GM18951 (cell line): ENCODE data around the gene ARMH3.

Experiments
- POLR2A ChIP-seq: IDR thresholded peaks from 4 replicates; pipeline ENCODE4 v1.6.1; 2011; ENCODE audit warnings: mild to moderate bottlenecking; ENCODE audit not compliant: insufficient read length, insufficient read depth; ENCODE audit errors: extremely low read depth
- in situ Hi-C: fragments of 300-500 bp; cut with MboI; formaldehyde crosslinking; loops from one replicate; pipeline ENCODE4 v1.12.0; 2022; ENCODE audit warnings: low sequenced_read_pairs, mixed read lengths, inconsistent platforms; ENCODE audit not compliant: unreplicated experiment

ARMH3 gene

DNA sequence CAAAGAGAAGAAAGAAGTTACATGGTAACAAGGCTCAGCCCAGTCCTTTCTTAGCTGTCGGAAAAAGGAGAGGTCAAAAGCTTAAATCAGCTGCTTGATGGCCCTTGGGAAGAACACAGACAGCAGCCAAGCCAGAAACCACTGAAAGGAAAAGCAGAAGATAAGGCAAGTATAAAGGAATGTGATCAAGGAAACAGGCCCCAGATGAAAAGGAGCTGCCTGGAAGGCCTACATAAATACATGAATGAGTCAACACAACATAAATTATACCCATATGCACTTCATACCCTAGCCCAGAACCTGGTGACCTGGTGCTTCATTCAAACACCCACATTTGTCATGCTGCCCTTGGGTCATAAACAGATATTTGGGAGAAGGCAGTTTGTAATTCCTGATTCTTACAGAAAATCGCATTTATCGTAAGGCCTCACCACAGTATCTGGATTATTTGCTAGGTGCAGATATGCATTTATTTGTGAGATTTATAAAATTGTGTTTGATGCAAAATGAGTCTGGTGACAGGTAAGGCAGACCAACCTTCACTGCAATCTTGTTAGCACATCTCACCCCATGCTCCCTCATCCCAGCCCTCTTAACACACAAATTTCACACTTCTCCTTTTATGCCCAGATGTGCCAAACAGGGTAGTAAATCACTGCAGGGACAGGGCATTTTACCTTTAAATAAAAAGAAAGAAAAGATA lies 117.5 kb downstream of the ARMH3 start:
- in situ Hi-C loops = no loop called here
- TF ChIP-seq POLR2A = no peak

- in situ Hi-C loops = no loop called here
Measured at GRCh38 chr10:101935431-101935830, 120.5 kb downstream of the ARMH3 start.

GRCh38 chr10:101934686-101935305 lies 121.2 kb downstream of the ARMH3 start:
- in situ Hi-C loops = no loop called here
- TF ChIP-seq POLR2A = no peak

More at GRCh38 chr10:101935431-101935830, 120.5 kb downstream of the ARMH3 start:
- TF ChIP-seq POLR2A = no peak

GRCh38 chr10:101933976-101934375 lies 122.0 kb downstream of the ARMH3 start:
- TF ChIP-seq POLR2A = no peak
- in situ Hi-C loops = no loop called here

- TF ChIP-seq POLR2A = no peak
- in situ Hi-C loops = no loop called here
Measured at GRCh38 chr10:101932183-101932582, 123.8 kb downstream of the ARMH3 start.

DNA sequence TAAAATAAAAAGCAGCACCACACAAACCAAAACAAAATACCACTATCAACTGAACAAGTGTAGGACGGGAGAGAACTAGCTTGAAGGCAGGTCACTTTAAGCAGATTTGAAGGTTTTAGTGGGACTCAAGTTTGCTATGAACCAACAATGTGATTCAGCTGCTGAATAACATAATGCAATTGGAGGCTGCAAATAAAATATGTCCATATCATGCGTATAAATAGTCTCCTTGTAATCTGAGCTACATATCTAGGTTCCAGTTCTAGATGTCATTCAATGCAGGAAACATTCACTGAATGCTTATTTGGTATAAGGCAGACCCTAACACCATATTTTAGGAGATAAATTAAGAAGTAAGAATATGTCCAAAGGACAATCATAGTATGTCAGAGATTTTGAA lies 130.9 kb downstream of the ARMH3 start:
- in situ Hi-C loops = no loop called here
- TF ChIP-seq POLR2A = no peak

- no peak for TF ChIP-seq POLR2A
- in situ Hi-C loops = no loop called here
Measured at GRCh38 chr10:101923256-101923655, 132.7 kb downstream of the ARMH3 start.

DNA sequence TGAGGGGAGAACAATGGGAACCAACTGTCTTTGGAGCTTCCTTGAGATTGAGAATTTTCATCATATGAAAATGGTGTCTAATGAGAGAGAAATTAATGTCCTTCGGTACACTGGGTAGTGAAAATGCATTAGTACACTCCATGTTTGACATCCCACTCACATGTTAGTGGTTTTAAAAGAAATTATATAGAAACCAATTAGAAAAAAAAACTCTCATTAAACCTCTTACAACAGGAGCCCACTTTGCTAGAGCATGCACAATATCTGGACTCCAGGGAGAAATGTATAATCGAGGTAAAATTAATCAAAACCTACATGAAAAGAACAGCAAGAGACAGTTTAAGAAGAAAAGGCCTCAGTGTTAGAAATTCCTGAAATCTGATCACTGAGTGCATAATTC lies 133.1 kb downstream of the ARMH3 start:
- in situ Hi-C loops = no loop called here
- TF ChIP-seq POLR2A = no peak

DNA sequence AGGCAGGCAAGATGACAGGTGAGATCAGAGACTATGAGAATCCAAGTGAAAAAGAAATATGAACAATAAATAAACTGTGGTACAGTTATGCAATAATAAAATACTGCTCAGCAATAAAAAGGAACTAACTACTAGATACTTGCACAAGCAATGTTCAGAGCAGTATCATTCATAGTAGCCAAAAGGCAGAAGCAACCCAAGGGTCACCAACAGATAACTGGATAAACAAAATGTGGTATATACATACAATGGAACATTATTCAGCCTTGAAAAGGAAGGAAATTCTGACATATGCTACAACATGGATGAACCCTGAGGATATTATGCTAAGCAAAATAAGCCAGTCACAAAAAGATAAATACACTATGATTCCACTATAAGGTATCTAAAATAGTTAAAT lies 135.4 kb downstream of the ARMH3 start:
- in situ Hi-C loops = no loop called here
- TF ChIP-seq POLR2A = no peak

DNA sequence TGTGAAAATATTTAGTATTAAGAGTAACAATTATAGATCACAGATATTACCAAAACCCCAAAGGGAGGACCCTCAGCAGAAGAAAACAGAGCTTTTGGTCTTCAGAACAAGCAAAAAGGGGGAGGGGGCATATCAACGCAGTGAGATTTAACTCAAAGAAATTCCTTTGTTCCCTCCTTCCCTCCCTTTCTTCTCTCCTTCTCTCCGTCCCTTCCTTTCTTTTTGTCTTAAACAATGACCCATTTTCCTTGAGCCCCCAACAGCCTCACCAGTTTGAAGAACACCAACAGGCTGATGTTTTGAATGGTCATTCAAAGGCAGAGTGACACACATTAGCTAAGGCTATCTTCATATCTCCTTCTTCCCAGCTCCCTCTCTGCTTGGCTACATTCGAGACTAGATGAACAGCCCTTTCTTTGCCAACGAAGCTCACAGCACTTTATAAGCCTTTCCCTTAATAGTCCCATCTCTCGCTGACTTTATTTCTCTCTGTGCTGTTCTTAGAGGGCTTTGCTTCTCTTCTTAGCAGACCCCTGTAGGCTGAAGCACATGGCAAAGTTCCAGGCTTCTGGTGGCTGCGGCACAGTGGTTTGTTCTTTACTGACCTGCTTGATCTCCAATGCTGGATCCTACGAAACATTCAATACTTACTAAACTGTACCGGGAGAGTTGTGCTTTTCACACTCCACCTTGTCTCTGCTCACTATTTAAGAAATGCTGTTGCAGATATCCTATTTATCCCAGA lies 136.8 kb downstream of the ARMH3 start:
- TF ChIP-seq POLR2A = no peak
- in situ Hi-C loops = no loop called here

GRCh38 chr10:101912561-101913179 lies 143.3 kb downstream of the ARMH3 start:
- in situ Hi-C loops = no loop called here
- no peak for TF ChIP-seq POLR2A

DNA sequence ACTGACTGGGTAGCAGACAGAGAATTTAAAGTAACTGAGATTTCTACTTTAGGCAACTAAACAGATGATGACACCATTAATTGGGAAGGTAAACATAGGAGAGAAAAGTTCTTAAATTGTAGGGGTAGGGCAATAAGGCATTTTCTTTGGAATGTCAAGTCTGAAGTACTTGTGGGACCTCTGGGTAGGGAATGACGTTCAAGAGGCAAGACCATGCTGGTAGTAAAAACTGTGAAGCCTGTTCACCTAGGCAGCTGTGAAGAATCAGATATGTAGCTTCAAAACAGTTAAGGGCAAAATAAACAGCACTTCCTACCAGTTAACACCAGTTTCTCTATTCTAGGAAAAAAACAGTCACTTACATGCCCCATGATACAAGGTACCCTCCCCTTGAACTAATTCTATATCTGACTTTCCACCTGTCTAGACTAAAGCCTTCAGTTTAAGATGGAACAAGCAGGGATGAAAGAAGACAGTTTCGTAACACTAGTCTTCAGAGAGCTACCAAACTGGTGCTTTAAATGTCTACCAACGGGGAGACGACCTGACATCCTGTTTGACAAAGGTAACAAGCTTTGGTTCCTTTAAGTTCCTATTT lies 149.3 kb downstream of the ARMH3 start:
- in situ Hi-C loops = no loop called here
- TF ChIP-seq POLR2A = no peak

- TF ChIP-seq POLR2A = no peak
- in situ Hi-C loops = no loop called here
Measured at GRCh38 chr10:101905251-101905650, 150.7 kb downstream of the ARMH3 start.
